Smooth muscle cell (in vitro differentiated cells): ENCODE results near the gene ADAT3. TPM values are rescaled to one million over a fixed set of nuclear protein-coding genes. Genes with fewer than 3 reads are reported as not detected.

Experiments
- DNase-seq: peaks from one replicate; lab custom pipeline; 2025; ENCODE audit not compliant: unreplicated experiment; lab: John Stamatoyannopoulos, UW
- H2AFZ ChIP-seq: fragments of 200-600 bp; sonication (generic); 2 replicates; pipeline ENCODE4 v1.6.0; 2016; ENCODE audit warnings: antibody characterized with exemption, low read depth, mild to moderate bottlenecking
- H3F3A ChIP-seq: fragments of 200-600 bp; sonication (generic); 2 replicates; pipeline ENCODE4 v1.6.0; 2017; ENCODE audit warnings: antibody characterized with exemption, low read depth
- H3K27ac ChIP-seq: fragments of 200-600 bp; sonication (generic); 2 replicates; pipeline ENCODE4 v1.5.1; 2016; ENCODE audit warnings: low read depth, mild to moderate bottlenecking
- H3K27me3 ChIP-seq: fragments of 200-600 bp; sonication (generic); 2 replicates; pipeline ENCODE4 v1.6.1; 2016; ENCODE audit warnings: low read depth, mild to moderate bottlenecking
- H3K36me3 ChIP-seq: fragments of 200-600 bp; sonication (generic); 2 replicates; pipeline ENCODE4 v1.5.1; 2016; ENCODE audit warnings: low read depth
- H3K4me1 ChIP-seq: fragments of 200-600 bp; sonication (generic); 2 replicates; pipeline ENCODE4 v1.5.1; 2016; ENCODE audit warnings: low read depth
- H3K4me2 ChIP-seq: fragments of 200-600 bp; sonication (generic); 2 replicates; pipeline ENCODE4 v1.6.0; 2016; ENCODE audit warnings: mild to moderate bottlenecking
- H3K4me3 ChIP-seq: fragments of 200-600 bp; sonication (generic); 2 replicates; pipeline ENCODE4 v1.5.1; 2016; ENCODE audit warnings: mild to moderate bottlenecking
- H3K79me2 ChIP-seq: fragments of 200-600 bp; sonication (generic); 2 replicates; pipeline ENCODE4 v1.6.0; 2016; ENCODE audit warnings: low read depth, mild to moderate bottlenecking
- H3K9ac ChIP-seq: fragments of 200-600 bp; sonication (generic); 2 replicates; pipeline ENCODE4 v1.6.0; 2016; ENCODE audit warnings: low read depth
- H3K9me3 ChIP-seq: fragments of 200-600 bp; sonication (generic); replicated peaks from 2 replicates; pipeline ENCODE4 v1.5.1; 2016; ENCODE audit warnings: low read depth
- H4K20me1 ChIP-seq: fragments of 200-600 bp; sonication (generic); 2 replicates; pipeline ENCODE4 v1.6.0; 2016; ENCODE audit warnings: low read depth
- WGBS: methylation state at CpG from one replicate; pipeline ENCODE4 v1.1.7; 2016; ENCODE audit warnings: low lambda C conversion rate; 5-methylcytosine and 5-hydroxymethylcytosine counted together
- polyA plus RNA-seq: library from polyadenylated mRNA; unstranded; fragments of >200 nt; fragmentation: Nextera tagmentation; extraction: Ambion mirVana; gene quantifications from 2 replicates; pipeline ENCODE4 v1.2.1, GENCODE V29; 2016
- total RNA-seq: library from RNA; depleted of rRNA; stranded (reverse); fragments of >200 nt; gene quantifications from 2 replicates; pipeline ENCODE4 v1.2.3, GENCODE V29; 2014
- TF ChIP-seq, protein P1 (sequence below): fragments of 200-600 bp; sonication (generic); IDR thresholded peaks from 2 replicates; pipeline ENCODE4 v1.5.1; 2017; ENCODE audit warnings: borderline replicate concordance, mild to moderate bottlenecking, antibody characterized with exemption; ENCODE audit not compliant: insufficient read depth, poor library complexity, severe bottlenecking

Gene ADAT3
- total and polyA plus RNA-seq, 2 experiments from 2014 or later: 0.58 to 2.0 TPM

DNA sequence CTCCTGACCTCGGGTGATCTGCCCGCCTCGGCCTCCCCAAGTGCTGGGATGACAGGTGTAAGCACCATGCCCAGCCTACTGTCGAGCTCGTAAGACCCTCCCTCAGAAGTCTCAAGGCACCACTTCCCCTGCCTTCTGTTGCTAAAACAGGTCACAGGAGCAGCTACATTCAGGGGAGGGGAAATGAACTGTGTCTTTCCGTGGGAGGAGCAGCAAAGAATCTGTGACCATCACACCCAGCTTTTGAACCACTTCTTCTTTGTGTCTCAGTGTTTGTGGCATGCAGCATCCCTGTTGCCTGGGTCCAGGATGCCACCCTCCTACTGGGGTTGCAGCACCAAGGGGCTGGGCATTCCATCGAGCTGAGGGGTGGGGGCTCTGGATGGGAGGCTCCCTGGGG lies 28.0 kb downstream of the ADAT3 start:
- Histone ChIP-seq H3K4me2 (no peak overlapping the region), H3K9me3 (no peaks in the 10 kb centered on the region), H4K20me1 (no peaks in the 10 kb centered on the region), H3K79me2 (no peaks in the 10 kb centered on the region), H3K27me3 (no peaks in the 10 kb centered on the region), H3K4me3 (no peak overlapping the region), H3K9ac (no peak overlapping the region), H3K4me1 (no peaks in the 10 kb centered on the region), H3F3A (peaks cover 3% of the 10 kb centered on the region), H3K27ac (no peak overlapping the region), H3K36me3 (no peaks in the 10 kb centered on the region), H2AFZ (no peak overlapping the region)
- no peak for DNase-seq
- WGBS: 94% methylated on average over 7 of the region's 7 CpGs
- TF ChIP-seq, protein P1, sequence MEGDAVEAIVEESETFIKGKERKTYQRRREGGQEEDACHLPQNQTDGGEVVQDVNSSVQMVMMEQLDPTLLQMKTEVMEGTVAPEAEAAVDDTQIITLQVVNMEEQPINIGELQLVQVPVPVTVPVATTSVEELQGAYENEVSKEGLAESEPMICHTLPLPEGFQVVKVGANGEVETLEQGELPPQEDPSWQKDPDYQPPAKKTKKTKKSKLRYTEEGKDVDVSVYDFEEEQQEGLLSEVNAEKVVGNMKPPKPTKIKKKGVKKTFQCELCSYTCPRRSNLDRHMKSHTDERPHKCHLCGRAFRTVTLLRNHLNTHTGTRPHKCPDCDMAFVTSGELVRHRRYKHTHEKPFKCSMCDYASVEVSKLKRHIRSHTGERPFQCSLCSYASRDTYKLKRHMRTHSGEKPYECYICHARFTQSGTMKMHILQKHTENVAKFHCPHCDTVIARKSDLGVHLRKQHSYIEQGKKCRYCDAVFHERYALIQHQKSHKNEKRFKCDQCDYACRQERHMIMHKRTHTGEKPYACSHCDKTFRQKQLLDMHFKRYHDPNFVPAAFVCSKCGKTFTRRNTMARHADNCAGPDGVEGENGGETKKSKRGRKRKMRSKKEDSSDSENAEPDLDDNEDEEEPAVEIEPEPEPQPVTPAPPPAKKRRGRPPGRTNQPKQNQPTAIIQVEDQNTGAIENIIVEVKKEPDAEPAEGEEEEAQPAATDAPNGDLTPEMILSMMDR: no peak

DNA sequence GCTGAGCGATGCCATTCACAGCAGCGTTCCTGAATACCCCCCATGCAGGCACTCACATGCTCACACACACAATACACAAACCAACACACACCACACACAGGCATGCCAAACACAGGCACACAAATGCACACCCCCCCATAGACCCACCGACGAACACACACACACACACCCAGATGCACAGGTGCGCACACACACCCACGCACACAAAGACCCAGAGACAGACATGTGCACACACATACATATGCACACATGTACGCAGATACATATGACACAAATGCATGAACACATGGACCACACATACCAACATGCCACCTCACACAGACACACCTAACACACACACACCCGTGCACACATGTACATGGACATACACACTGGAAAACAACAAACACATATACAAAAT lies 28.7 kb downstream of the ADAT3 start:
- Histone ChIP-seq H3K27ac (no peak overlapping the region), H3K4me2 (no peak overlapping the region), H3K9me3 (no peaks in the 10 kb centered on the region), H3K79me2 (no peaks in the 10 kb centered on the region), H3K27me3 (no peaks in the 10 kb centered on the region), H3F3A (peaks cover 4% of the 10 kb centered on the region), H3K9ac (no peak overlapping the region), H4K20me1 (no peaks in the 10 kb centered on the region), H3K4me1 (no peaks in the 10 kb centered on the region), H3K4me3 (no peak overlapping the region), H2AFZ (no peak overlapping the region), H3K36me3 (no peaks in the 10 kb centered on the region)
- WGBS: 96% methylated on average over 8 of the region's 8 CpGs
- no peak for DNase-seq
- TF ChIP-seq, protein P1: no peak

DNA sequence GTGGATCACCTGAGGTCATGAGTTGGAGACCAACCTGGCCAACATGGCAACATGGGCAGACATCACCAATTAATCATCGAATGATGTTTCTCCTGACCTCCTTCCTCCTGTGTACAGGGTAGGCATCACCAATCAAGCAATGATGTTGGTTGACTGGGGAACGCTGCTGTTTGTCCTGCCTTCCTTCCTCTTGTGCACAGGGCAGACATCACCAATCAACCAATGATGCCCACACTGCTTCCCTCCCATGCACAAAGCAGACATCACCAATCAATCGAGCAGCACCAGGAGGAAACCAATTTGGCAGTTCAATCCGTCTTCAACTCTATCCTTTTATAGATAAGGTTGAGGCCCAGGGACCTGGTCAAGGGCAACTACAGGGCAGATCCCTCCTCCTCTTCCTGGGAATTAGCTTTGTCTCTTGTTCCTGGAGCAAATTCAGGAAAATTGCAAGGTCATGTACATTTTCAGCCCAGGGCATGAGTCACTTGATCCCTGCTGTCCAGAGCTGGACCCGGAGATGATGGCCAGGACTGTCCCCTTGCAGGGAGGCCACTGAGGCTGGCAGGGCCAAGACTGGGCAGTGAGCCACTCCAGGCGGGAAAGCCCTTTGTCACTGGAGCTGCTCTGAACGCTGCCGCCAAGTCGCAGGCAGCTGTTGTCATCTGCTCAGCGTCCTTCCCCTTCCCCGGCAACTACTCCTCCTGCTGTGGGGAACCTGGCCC lies 30.4 kb downstream of the ADAT3 start:
- Histone ChIP-seq H3K36me3 (no peaks in the 10 kb centered on the region), H3K4me1 (peaks cover 5% of the 10 kb centered on the region), H3K27me3 (no peaks in the 10 kb centered on the region), H3K79me2 (no peaks in the 10 kb centered on the region), H3K27ac (no peak overlapping the region), H3K9me3 (no peaks in the 10 kb centered on the region), H3K9ac (no peak overlapping the region), H3K4me2 (no peak overlapping the region), H3F3A (peaks cover 15% of the 10 kb centered on the region), H2AFZ (no peak overlapping the region), H3K4me3 (no peak overlapping the region), H4K20me1 (no peaks in the 10 kb centered on the region)
- no peak for DNase-seq
- WGBS: 75% methylated on average over 11 of the region's 11 CpGs
- TF ChIP-seq, protein P1: no peak

DNA sequence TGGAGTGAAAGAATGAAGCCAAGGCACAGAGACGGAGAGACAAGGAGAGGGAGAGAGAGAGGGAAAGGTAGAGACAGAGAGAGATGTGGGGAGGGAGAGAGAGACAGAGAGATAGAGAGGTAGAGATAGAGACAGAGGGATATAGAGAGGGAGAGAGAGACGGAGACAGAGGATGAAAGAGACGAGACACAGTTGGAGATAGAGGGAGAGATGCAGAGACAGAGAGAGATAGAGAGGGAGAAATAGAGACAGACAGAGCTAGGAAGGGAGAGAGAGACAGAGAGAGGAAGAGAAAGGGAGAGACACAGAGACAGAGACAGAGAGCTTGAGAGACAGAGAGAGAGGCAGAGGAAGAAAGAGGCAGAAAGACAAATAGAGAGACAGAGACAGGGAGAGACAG lies 31.2 kb downstream of the ADAT3 start:
- Histone ChIP-seq H4K20me1 (no peaks in the 10 kb centered on the region), H3K36me3 (no peaks in the 10 kb centered on the region), H3K9ac (no peak overlapping the region), H3K27ac (no peak overlapping the region), H2AFZ (no peak overlapping the region), H3K9me3 (no peaks in the 10 kb centered on the region), H3K4me2 (no peak overlapping the region), H3K27me3 (no peaks in the 10 kb centered on the region), H3F3A (peaks cover 15% of the 10 kb centered on the region), H3K4me1 (peaks cover 5% of the 10 kb centered on the region), H3K79me2 (no peaks in the 10 kb centered on the region), H3K4me3 (no peak overlapping the region)
- TF ChIP-seq, protein P1: no peak
- WGBS: 84% methylated on average over 3 of the region's 3 CpGs
- no peak for DNase-seq
